NCI-H526 treated with DMSO at 0.1 percent for 48 hours (cell line): ENCODE data around the gene WSCD2.
"Not testable (repeated sequence)": the region's sequence is repeated elsewhere in the genome, so short reads cannot be mapped to it uniquely, and the experiment has no call there.

Source experiments
- DNase-seq: peaks from one replicate; lab custom pipeline; 2025; lab: John Stamatoyannopoulos, UW

Gene WSCD2

DNA sequence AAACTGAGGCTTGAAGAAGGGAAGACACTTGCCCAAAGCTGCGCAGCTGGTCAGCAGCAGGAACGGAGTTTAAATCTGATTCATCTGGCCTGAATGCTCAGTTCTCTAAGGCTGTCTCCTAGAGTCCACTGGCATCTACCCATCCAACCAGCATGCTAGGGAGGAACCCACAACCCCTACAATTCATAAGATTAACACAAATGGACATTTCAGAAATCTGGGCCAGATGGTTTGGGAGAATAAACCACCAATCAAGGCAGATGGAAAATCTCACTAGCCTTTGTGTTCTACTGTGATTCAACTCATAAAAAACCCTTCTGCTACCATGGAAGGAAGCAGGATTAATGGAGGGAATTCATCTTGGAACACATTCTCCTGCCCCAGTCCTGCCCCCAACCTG is 67.8 kb downstream of the WSCD2 start:
- no peak for DNase-seq

DNA sequence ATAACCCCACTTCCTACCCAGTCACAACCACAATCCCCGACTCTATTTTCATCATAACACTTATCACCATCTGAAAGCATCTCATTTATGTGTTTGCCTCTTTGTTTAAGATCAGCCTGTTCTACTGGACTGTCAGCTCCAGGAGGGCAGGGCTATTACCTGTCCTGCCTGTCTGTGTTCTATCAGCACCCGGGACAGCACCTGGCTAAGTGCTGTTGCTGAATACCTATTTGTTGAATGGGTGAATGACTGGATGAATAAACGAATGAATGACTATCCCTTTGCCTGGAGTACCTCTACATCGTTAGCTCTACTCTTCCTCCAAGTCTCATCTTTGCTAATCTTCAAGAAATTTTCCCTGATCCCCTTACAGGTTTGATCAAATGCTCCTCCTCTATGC is 69.0 kb downstream of the WSCD2 start:
- no peak for DNase-seq

DNA sequence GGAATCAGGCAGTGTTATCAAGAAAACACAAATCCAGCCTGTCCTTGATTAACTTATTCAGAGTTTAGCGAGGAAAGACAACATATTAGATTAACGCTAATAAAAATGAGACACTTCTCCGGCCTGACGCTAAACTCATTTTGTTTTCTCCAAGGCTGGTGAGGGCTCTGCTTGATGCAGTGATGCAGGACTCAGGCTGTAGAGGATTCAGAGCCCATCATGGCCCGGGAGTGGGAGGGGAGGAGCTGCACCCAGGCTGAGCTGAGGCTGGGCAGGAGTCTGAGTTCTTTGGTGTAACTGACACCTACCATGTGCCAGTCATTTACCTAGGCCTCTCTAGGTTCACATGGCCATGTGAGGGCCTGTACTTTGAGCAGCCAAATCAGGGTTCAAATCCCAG is 70.0 kb downstream of the WSCD2 start:
- DNase-seq = no peak

DNA sequence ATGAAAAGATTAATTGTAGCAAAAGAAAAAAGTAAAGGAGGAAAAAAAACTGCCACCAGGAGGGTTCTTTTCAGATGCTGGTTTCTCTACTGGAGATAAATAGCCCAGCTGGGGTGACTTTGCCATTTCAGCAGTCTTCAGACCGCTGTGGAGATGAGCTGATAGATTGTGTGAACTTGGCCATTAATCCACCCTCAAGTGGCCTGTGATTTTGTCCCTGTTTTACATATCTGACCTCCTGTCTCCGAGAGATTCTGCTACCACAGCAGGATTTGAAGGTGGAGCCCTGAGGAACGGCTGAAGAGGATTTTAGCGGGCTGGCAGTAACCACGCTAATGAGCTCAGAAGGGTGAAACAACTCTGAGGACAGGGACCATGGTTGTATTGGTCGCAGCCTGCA is 72.7 kb downstream of the WSCD2 start:
- no peak for DNase-seq

DNA sequence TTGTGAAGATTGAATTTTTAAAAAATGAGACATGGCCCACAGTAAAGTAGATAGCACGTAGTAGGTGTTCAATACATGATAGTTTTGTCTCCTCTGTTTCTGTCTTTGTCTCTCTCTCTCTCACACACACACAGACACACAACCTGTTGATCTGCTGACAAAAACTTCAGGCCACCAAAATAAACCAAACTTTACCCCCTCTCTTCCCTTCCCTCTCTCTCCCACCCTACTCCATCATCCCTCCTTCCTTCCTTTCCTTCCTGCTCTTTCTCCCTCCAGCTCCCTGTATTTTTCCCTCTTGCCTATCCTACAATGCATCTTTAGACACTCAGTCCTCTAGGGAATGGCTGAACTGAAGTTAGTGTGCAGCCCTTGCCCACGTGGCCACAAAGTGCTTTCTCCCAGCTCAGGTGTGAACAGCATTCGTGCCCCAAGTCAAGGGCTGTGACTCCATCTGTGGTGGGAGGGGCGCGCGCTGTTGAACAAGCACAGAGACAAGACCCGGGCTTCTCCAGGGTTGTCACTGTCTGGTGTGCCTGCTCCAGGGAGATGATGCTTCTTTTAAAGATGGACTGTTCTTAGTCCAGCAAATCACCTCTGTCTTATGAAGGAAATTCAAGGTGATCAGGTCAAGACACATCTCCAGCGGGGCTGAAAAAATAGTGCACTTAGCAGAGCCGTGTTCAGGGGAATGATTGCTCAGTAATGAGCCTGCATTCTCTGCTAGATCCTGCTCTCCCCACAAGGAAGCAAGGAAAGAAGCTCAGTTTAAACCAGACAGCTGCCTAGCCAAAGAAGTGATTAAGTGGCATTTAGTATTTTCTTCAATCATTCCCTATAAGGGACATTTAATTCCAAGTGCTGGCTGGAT is 75.3 kb downstream of the WSCD2 start:
- DNase-seq = no peak

DNA sequence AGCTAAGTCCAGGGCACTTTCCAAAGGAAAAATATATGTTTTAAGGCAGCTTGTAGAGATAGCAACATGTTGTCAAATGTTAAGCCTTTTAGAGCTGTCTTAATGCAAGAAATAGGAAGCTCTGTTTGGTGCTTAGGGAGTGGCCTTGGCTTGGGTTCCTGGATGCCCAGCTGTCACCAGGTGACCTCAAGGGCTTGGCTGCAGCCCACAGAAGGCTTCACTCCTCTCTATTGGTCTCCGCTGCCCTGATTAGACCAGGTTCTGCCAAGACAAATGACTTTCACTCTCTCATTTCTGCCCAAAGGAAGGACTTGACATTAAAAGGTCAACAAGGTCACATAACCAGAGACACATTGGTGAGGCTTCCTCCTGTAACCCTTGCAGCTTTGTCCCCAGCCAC is 76.8 kb downstream of the WSCD2 start:
- no peak for DNase-seq

DNA sequence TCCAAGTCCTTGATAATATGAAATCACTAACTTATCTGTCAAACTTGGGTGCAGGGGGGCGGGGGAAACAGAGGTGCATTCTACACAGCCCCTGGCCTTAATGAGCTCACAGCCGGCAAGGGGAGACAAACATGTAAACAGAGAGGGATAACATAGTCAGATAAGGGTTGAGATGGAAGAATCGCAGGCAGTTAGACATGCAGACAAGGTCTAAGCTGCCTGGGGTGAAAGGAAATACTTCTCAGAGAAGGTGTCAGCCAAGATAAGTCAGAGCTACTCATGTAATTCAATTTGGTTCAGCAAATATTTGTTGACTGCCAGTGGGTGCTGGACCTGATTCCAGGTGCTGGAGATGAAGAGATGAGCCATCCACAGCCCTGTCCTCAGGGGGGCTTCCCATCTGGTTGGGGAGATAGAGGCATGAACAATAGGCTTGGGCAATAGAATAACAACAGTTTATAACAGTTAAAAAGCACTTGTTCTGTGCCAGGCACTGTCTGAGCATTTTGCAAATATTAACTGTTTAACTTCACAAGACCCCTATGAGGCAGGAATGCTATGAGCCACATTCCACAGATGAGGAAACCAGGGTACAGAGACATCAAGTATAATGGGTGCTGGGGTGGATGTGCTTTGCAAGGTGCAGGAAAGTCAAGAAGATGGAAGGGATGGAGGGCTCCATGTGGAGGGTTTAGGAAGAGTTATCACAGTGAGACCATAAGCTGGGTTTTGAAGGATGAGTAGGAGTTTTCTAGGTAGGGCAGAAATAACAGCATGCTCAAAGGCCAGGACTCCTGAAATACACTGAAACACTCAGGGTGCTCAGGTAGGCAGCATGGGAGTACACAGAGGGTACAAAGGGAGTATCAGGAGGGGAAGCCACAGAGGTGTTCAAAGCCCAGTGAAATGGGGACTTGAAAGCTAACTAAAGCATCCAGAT is 79.0 kb downstream of the WSCD2 start:
- no peak for DNase-seq

DNA sequence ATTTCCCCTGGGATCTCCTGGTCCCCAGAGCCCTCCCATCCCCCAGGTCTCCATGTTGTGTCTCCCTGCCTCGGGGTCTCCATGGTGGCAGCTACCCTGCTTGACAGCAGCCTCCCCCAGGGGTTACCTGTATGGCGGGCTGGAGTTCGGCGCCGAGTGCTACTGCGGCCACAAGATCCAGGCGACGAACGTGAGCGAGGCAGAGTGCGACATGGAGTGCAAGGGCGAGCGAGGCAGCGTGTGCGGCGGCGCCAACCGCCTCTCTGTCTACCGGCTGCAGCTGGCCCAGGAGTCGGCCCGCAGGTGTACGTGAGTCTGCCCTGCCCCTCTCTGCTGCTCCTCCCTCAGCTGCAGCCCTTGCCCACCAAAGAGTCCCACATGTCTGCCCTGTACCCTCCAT is 80.9 kb downstream of the WSCD2 start:
- peak; percentile 35 for DNase-seq

DNA sequence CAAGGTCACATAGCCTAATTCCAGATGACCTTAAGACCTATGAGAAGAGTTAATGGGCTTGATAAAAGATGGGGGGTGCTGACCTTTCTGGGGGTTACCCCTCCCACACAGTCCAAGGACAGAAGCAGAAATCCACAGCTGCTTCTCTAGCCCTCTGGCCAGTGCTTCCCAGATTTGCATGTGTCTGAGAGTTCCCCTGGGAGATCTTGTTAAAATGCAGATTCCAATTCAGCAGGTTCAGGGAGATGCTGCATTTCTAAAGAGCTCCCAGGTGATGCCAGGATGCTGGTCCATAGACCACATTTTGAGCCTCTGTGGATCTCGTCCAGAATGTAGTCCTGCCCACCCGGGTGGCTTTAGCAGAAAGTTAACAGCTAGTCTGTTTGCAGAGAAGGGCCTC is 82.1 kb downstream of the WSCD2 start:
- peak; percentile 82 for DNase-seq

DNA sequence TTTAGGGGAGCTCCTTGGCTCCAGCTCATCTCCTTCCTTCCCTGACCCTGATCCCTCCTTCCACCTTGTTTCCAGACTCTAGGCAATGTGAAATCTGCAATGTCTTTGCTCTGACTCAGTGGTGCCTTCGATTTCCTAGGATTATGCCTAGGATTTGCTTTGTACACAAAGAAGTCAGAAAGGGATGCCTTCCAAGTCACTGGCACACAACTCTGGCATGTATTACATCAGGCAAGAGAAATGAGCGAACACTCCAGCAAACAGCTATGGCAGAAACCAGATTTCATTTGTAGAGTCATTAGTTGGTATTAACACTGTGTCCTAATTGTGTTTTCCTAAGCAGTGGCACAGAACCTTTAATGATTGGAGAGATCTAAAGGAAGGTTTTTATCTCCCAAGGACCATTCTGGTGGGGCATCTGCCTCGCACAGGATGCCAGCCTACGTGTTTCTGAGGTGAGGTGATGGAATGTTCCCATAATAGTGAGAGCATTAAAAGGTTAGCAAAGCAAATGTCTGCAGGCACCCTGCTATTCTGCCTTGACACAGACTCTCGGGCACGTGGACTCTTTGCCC is 84.9 kb downstream of the WSCD2 start:
- DNase-seq = no peak

DNA sequence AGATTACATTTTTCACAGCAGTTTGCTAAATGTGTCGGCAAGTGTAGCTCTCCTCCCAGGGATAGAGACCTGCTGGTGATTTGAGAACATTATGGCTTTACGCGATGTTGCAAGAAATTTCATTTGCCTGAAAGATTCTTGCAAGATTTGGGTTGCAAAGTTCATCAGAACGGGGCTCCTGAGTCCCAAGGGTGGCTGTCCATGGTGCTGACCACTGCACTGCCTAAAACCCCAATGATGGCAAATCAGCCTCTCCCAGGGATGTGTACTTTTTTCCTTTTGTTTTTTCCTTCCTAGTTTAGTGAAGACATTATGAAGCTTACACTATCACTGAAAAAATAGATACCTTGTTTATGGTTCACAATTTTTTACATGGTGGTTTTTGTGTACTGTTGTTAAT is 85.4 kb downstream of the WSCD2 start:
- no peak for DNase-seq

DNA sequence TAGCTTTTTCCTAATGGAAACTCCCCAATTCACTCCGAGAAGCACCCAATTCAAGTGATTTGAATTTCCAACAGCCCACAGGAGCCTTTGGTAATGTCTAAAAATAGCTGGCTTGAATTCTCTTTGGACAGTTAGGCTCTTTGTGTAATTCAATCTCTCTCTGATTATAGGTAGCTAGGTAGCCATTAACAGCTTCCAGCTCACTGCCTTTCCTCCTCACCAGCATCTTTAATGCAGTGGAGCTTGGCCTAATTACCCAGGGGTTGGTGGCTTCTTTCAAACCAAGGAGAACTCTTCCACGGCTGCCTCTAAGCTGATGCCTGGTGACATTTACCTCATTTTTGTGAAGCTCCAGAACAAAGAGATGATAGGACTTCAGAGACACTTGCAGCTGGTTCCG is 86.4 kb downstream of the WSCD2 start:
- DNase-seq = peak; percentile 62

DNA sequence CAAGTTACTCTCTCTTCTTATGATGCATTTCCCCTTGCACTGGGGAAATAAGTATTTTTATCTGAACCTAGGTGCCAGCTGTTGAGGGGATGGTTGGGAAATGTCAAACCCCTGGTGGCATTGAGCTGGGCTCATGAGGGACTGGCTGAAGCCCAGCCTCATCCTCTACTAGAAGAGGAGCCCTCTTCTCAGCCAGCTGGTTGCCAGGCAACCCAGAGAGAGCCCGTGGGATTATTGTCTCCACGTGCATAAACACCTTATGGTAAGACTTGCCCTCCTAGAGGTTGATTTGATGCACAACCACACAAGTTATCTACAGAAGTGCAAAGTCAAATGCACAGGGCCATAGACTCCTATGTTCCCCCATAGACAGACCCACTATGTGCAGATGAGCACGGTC is 89.8 kb downstream of the WSCD2 start:
- no peak for DNase-seq

DNA sequence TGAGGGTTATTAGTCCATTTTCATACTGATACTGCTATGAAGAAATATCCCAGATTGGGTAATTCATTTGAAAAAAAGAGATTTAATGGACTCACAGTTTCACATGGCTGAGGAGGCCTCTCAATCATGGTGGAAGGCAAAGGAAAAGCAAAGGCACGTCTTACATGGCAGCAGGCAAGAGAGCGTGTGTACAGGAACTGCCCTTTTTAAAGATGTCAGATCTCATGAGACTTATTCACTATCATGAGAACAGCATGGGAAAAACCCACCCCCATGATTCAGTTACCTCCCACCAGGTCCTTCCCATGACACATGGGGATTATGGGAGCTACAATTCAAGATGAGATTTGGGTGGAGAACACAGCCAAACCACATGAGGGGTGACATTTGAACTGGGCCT is 96.0 kb downstream of the WSCD2 start:
- not testable (repeated sequence) for DNase-seq

DNA sequence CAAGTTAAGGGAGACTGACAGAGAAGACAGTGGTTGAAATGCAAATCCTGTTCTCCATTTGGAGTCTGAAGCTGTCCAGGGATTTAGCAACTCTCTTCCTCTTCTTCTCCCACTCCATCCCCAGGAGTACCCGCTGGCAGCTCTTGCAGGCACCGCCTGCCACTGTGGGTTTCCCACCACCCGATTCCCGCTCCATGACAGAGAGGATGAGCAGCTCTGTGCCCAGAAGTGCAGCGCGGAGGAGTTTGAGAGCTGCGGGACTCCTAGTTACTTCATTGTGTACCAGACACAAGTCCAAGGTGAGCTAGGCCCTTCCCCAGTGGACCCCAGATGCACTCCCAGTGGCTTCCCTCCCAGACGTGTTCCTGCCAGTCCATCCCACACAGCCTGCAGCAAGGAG is 97.8 kb downstream of the WSCD2 start:
- DNase-seq = no peak

DNA sequence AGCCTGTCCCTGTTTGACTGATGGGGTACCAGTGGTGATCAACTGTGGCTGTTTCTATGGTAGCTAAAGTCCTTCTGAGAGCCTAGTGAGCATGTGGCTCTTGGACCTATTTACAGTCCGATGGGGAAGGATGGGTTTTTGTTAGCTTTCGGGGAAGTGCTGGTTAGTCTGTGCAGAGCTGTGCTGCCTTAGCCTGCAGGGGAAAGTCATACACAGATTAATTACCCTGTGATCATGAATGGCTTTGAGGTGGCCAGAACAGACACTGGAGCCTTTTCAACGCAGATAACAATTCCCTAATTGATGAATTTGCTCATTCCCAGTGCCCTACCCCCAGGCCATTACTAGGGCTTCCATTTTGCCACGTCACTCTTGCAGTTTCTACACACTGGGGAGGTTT is 99.7 kb downstream of the WSCD2 start:
- no peak for DNase-seq

DNA sequence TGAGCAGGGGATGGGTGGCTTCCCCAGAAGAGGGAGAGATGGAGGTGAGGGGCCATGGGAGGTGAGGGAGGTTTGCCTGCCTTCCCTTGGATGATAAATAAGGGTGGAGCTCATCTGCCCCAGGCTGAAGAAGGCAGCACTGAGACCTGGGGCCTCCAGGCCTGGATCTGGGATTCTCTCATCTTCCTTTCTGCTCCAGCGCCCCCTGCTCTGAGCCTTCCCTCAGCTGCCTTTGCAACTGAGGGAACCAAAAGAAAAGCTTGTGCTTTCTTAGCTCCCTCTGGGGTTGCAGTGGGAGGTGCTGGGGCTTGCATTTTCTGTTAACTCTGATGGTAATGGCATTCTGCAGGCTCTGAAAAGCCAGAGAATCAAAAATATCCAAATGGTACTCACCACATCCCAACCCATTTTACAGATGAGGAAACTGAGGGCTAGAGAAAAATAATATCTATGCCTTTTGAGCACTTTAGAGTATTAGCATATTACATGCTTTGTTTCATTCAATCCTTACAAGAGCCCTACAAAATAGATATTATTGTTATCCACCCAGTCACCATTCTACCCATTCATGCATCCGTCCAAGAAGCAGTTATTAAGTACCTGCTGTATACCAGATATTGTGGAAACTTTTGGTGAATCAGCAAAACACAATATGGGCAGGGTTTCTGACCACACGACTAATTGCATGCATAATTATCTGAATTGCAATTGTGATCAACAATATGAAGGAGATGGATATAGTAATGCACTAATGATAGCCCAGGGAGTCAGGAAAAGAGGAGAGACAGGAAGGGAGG is 102.2 kb downstream of the WSCD2 start:
- no peak for DNase-seq

DNA sequence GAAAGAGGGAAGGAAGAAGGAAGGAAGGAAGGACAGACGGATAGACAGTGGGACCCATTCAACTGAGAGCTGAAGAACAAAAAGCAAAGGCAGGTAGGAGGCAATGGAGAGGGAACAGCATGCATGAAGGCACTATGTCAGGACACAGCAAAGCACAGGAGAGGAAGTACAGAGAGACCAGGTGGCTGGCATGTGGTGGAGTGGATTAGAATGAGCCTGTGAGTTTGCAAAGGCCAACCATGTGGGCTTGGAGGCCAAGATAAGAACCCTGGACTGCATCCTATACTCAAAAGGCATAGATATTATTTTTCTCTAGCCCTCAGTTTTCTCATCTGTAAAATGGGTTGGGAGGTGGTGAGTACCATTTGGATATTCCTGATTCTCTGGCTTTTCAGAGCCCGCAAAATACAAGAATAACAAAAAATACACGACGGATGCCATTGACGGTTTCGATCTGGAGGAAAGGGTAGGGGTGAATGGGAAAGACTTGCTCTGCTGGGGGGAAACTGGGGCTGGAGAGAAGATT is 102.9 kb downstream of the WSCD2 start:
- no peak for DNase-seq

DNA sequence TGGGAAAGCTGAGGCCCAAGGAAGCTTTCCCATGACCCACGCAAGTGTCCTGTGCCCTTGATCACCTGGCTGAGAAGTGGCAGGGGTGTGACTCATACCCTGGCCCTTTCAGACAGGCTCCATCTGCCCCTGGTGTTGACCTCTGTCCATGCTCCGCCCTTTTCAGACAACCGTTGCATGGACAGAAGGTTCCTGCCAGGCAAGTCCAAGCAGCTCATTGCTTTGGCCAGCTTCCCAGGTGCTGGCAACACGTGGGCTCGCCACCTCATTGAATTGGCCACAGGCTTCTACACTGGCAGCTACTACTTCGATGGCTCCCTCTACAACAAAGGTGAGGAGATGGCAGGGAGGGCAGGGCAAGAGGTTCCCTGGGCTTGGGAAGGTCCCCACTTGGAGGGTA is 103.5 kb downstream of the WSCD2 start:
- no peak for DNase-seq

DNA sequence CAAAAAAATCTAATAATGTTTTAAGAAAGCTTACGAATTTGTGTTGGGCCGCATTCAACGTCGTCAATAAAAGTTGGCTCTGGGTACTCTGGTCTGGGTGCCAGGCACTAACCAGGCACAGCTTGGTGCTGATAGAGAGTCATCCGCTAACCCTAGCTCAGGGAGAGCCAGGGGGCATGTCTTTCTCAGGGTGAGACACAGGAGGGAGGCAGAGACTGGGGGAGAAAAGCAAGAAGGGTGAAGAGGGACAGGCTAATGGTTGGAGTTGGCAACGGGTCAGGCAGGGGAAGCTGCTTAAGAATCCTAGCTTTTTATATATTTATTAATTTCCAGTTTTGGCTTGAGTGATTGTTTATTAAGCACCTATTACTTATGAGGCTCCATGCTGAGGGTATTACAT is 105.1 kb downstream of the WSCD2 start:
- DNase-seq = no peak

DNA sequence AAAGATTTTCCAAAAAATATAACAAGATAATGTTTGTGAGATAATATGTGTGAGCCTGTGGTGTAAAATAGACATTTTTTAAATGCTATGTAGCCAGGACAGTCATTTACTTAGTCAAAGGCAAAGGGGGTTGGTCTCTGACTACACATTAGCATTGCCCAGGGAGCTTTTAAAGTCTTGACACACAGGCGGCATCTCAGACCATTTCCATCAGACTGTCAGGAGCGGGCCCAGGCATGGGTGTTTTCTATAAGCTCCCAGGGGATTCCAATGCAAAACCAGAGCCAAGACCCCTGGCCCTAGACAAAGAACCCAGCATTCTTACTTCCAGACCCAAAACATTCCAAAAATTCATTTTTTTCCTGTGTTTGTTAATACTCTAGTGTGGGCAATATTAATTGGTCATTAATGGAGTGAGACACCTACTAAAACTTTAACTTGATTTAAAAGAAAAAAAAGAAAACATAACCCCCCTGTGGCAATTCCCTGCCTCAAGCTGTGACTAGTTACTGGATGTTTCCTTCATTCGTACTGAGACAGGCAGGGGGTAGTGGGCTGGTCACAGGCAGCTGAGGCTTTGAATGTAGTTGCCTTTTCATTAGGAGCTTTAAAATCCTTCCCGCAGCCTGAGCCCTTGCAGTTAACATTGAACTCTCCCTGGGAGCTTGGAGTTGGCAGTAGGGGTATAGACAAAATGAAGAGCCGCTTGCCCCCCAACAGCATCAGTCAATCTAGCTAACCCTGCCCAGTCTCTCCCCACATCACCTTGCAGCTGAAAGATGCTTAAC is 106.3 kb downstream of the WSCD2 start:
- DNase-seq = no peak
